Endothelial cell of umbilical vein (primary cell): Measurements from ENCODE around the gene HOXB2. TPM values are rescaled to one million over a fixed set of nuclear protein-coding genes. Genes with fewer than 3 reads are reported as not detected.

Source experiments
- BruUV-seq: library from RNA; stranded (reverse); fragments of 400-500 nt; replicated peaks from 2 replicates; lab custom pipeline; 2021; lab: Mats Ljungman, UMichigan
- CTCF ChIA-PET: fragments of 300-600, 350-600 bp; sonication (Branson Sonifier 250); formaldehyde crosslinking; loops from one replicate; lab custom pipeline; 2021; ENCODE audit warnings: antibody characterized with exemption, inconsistent platforms; lab: Charles Lee
- POLR2A ChIA-PET: fragments of 300-600, 350-600 bp; sonication (Branson Sonifier 250); formaldehyde crosslinking; loops from one replicate; lab custom pipeline; 2021; ENCODE audit warnings: antibody characterized with exemption, inconsistent platforms; lab: Charles Lee
- DNase-seq: peaks from one replicate; pipeline ENCODE4 v3.0.0-alpha.2; 2011; ENCODE audit warnings: low read depth, low spot score
- FAIRE-seq: peaks from 2 replicates; lab custom pipeline; 2011; peaks lifted over from hg19 to GRCh38; lab: Jason Lieb, UNC
- H2AFZ ChIP-seq: 2 replicates; pipeline ENCODE4 v1.6.0; 2012; ENCODE audit warnings: low read depth, low read length, control low read depth, inconsistent platforms
- H3K27ac ChIP-seq: 2 replicates; pipeline ENCODE4 v1.5.1; 2011; ENCODE audit warnings: low read depth, mild to moderate bottlenecking, control low read depth, low read length, moderate library complexity; ENCODE audit not compliant: insufficient read depth
- H3K27me3 ChIP-seq, 2 experiments: 2 replicates each; pipeline versions ENCODE4 v1.6.0 to v1.6.1; 2011; ENCODE audit warnings: low read length in 2 of 2, mixed read lengths in 1 of 2; ENCODE audit not compliant: control insufficient read depth in 2 of 2, insufficient read depth in 2 of 2
- H3K36me3 ChIP-seq, 2 experiments: 2 replicates in 1 of 2; 3 replicates in 1 of 2; pipeline ENCODE4 v1.5.1; 2011; ENCODE audit warnings: low read length in 2 of 2, mild to moderate bottlenecking in 1 of 2, moderate library complexity in 1 of 2; ENCODE audit not compliant: control insufficient read depth in 2 of 2, insufficient read depth in 2 of 2; ENCODE audit errors: extremely low read depth in 1 of 2
- H3K4me1 ChIP-seq: 3 replicates; pipeline ENCODE4 v1.5.1; 2011; ENCODE audit warnings: mild to moderate bottlenecking, low read length; ENCODE audit not compliant: control insufficient read depth, insufficient read depth; ENCODE audit errors: extremely low read depth
- H3K4me2 ChIP-seq: 2 replicates; pipeline ENCODE4 v1.6.1; 2011; ENCODE audit warnings: low read length, control low read depth, mixed read lengths; ENCODE audit not compliant: insufficient read depth
- H3K4me3 ChIP-seq, 3 experiments: fragments of 200-600 bp in 1 of 3; sonication (generic), shearing (Covaris generic) in 1 of 3; replicated peaks in 1 of 3; 2 replicates each; pipeline ENCODE4 v1.5.1; 2011 to 2016; ENCODE audit warnings: control low read depth in 3 of 3, low read length in 3 of 3, mild to moderate bottlenecking in 2 of 3, inconsistent platforms in 1 of 3, low read depth in 1 of 3, moderate library complexity in 1 of 3; ENCODE audit not compliant: insufficient read depth in 1 of 3
- H3K79me2 ChIP-seq: 2 replicates; pipeline ENCODE4 v1.6.0; 2012; ENCODE audit warnings: low read length, inconsistent platforms; ENCODE audit not compliant: control insufficient read depth, insufficient read depth
- H3K9ac ChIP-seq: replicated peaks from 2 replicates; pipeline ENCODE3; 2011; ENCODE audit warnings: low read length, control low read depth; ENCODE audit not compliant: insufficient read depth; ENCODE audit errors: extremely low read depth
- H3K9me1 ChIP-seq: replicated peaks from 3 replicates; pipeline ENCODE4 v1.6.0; 2011; ENCODE audit warnings: mild to moderate bottlenecking, low read length; ENCODE audit not compliant: control insufficient read depth, insufficient read depth; ENCODE audit errors: extremely low read depth
- H3K9me3 ChIP-seq: replicated peaks from 2 replicates; pipeline ENCODE4 v1.5.1; 2012; ENCODE audit warnings: low read length, inconsistent platforms; ENCODE audit not compliant: control insufficient read depth, insufficient read depth
- H4K20me1 ChIP-seq: replicated peaks from 2 replicates; pipeline ENCODE3; 2011; ENCODE audit warnings: mild to moderate bottlenecking, low read length; ENCODE audit not compliant: control insufficient read depth, insufficient read depth; ENCODE audit errors: extremely low read depth
- CTCF ChIP-seq, 2 donors: IDR thresholded peaks; 1 replicate in 1 of 2; 2 replicates in 1 of 2; pipeline ENCODE4 v1.5.1; 2011; ENCODE audit warnings: low read length in 2 of 2, mild to moderate bottlenecking in 2 of 2, moderate library complexity in 2 of 2, control low read depth in 1 of 2, inconsistent platforms in 1 of 2, low read depth in 1 of 2; ENCODE audit not compliant: insufficient read depth in 1 of 2; ENCODE audit errors: extremely low read depth in 1 of 2
- EZH2 ChIP-seq: IDR thresholded peaks from 2 replicates; pipeline ENCODE4 v1.6.1; 2012; ENCODE audit warnings: borderline replicate concordance, low read depth, mild to moderate bottlenecking, moderate library complexity, low read length, inconsistent platforms; ENCODE audit not compliant: severe bottlenecking
- JUN ChIP-seq: IDR thresholded peaks from 2 replicates; pipeline ENCODE4 v1.6.1; 2011; ENCODE audit warnings: borderline replicate concordance, low read depth; ENCODE audit not compliant: insufficient read length, insufficient read depth
- MYC ChIP-seq: IDR thresholded peaks from one replicate; pipeline ENCODE4 v1.6.1; 2011; ENCODE audit warnings: mild to moderate bottlenecking, low read depth, low read length
- POLR2A ChIP-seq: IDR thresholded peaks from 2 replicates; pipeline ENCODE4 v1.6.1; 2012; ENCODE audit warnings: low read depth, mild to moderate bottlenecking, control low read depth, low read length
- POLR2AphosphoS5 ChIP-seq: IDR thresholded peaks from 2 replicates; pipeline ENCODE4 v1.6.1; 2012; ENCODE audit warnings: low read depth, mild to moderate bottlenecking, control low read depth, low read length, moderate library complexity; ENCODE audit not compliant: insufficient read depth
- dilution Hi-C: fragments of 300-500 bp; cut with MboI; formaldehyde crosslinking; loops from one replicate; pipeline ENCODE4 v1.15.0; 2019; ENCODE audit warnings: low sequenced_read_pairs; ENCODE audit not compliant: extremely low pct_ligation_motif_present
- intact Hi-C: fragments of 100-400 bp; cut with micrococcal nuclease; formaldehyde crosslinking; loops from one replicate; pipeline ENCODE4 v1.10.0; 2022
- polyA plus RNA-seq, 4 experiments: library from polyadenylated mRNA; depleted of rRNA in 3 of 4; stranded (reverse) in 3 of 4; unstranded in 1 of 4; fragments of >200 nt; gene quantifications; 2 replicates each; pipeline versions ENCODE4 v1.2.1 to v1.2.3, GENCODE V29; 2011 to 2012; ENCODE audit warnings: missing spikeins in 1 of 4
- total RNA-seq: library from RNA; stranded (reverse); gene quantifications from 2 replicates; pipeline ENCODE4 v1.2.3, GENCODE V29; 2021
- TF ChIP-seq, protein P1 (sequence below): IDR thresholded peaks from 2 replicates; pipeline ENCODE4 v1.6.1; 2011; ENCODE audit not compliant: insufficient read depth, insufficient read length

Gene HOXB2
- total and polyA plus RNA-seq, 2 donors (not counting 3 experiments of a cell fraction or from before 2014, with no cell fraction given): 14.1 to 23.3 TPM

- Histone ChIP-seq H3K79me2 (no peaks in the 10 kb centered on the region), H3K27me3 (peaks cover 3 to 10% of the 10 kb centered on the region in 2 experiments), H3K27ac (no peak overlapping the region), H3K9me3 (no peaks in the 10 kb centered on the region), H3K4me2 (no peak overlapping the region), H4K20me1 (no peaks in the 10 kb centered on the region), H3K4me3 (no peak overlapping the region), H3K9ac (no peak overlapping the region), H3K4me1 (peaks cover 6% of the 10 kb centered on the region), H3K9me1 (no peaks in the 10 kb centered on the region), H2AFZ (no peak overlapping the region), H3K36me3 (no peaks in the 10 kb centered on the region)
- dilution Hi-C loops (no loop called here), intact Hi-C loops (no loop called here)
- TF ChIP-seq CTCF (IDR thresholded peaks at IDR 0.05; ENCODE audit: extremely low read depth in 1 of 2, insufficient read depth in 1 of 2, low read depth in 1 of 2, low read length in 2 of 2): no peak
- TF ChIP-seq JUN: no peak
- TF ChIP-seq POLR2A: no peak
- TF ChIP-seq EZH2: no peak
- no peak for TF ChIP-seq MYC
- TF ChIP-seq, protein P1, sequence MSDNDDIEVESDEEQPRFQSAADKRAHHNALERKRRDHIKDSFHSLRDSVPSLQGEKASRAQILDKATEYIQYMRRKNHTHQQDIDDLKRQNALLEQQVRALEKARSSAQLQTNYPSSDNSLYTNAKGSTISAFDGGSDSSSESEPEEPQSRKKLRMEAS: no peak
- TF ChIP-seq POLR2AphosphoS5: no peak
- FAIRE-seq (no peak), DNase-seq (no peak)
- ChIA-PET POLR2A (no interaction called here), CTCF (interaction anchor here (1.2 kb wide), 1 partner anchor 81 kb away, joined by 4 read pairs; no protein-coding TSS in a partner anchor)
- no TSS peak for BruUV-seq
These were observed 42.6 kb downstream of the HOXB2 start for GRCh38 chr17:48502312-48502711.
